Memory B cell (primary cell): ENCODE measurements around the gene ATP8A2.
A peak's percentile ranks its signal among the peaks of the same experiment; 100 is the strongest.
"Not testable (repeated sequence)": the region's sequence is repeated elsewhere in the genome, so short reads cannot be mapped to it uniquely, and the experiment has no call there.

ENCODE experiments used
- ATAC-seq: fragments of 150-1000 bp; cut with Tn5 transposase; 2 replicates; pipeline ENCODE4 v1.10.0; 2021; ENCODE audit warnings: low read depth, mild to moderate bottlenecking, moderate library complexity
- DNase-seq, 2 donors: peaks; one replicate each; pipeline ENCODE4 v3.0.0; 2022; ENCODE audit warnings: low spot score in 2 of 2
- H3K27ac Mint-ChIP-seq: one replicate; pipeline ENCODE4 v1.8.0; 2022; ENCODE audit warnings: mild to moderate bottlenecking, moderate library complexity, mixed read lengths
- H3K27me3 Mint-ChIP-seq: one replicate; pipeline ENCODE4 v1.8.0; 2022; ENCODE audit warnings: mixed read lengths
- H3K36me3 Mint-ChIP-seq: one replicate; pipeline ENCODE4 v1.8.0; 2022; ENCODE audit warnings: mild to moderate bottlenecking, mixed read lengths
- H3K4me1 Mint-ChIP-seq: one replicate; pipeline ENCODE4 v1.8.0; 2022; ENCODE audit warnings: mixed read lengths
- H3K4me3 Mint-ChIP-seq: one replicate; pipeline ENCODE4 v1.8.0; 2022; ENCODE audit warnings: mild to moderate bottlenecking, moderate library complexity, mixed read lengths
- H3K9me3 Mint-ChIP-seq: one replicate; pipeline ENCODE4 v1.8.0; 2022; ENCODE audit warnings: mixed read lengths

The ATP8A2 gene

DNA sequence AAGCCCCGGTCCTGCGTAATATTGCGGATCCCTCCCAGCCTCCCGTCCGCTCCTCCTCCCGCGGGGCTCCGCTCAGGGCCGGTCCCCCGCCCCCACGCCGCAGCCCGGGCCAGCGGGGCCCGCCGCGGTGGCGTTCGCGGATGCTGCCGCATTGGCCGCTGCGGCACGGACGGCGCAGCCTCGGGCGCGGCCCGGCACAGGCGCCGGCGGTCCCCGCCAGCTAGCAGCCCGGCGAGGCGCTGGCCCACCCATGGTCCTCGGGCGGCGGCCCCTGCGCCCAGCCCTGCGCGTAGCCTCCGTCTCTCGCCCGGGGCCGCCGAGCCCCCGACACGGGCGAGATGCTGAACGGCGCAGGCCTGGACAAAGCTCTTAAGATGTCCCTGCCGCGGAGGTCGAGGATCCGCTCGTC, at the start of gene ATP8A2:
Gene ATP8A2 (plus strand): TSS at position 100 of the 409 bp plus-strand sequence. CDS start 239 bp downstream, at position 339.
- ATAC-seq (no peak), DNase-seq (no peak)
- H3K4me3 Mint-ChIP-seq, result peak within 1 kb of the TSS; percentile 59
- H3K27ac Mint-ChIP-seq, result no peak within 1 kb of the TSS
- no peaks in the 10 kb centered on the region for H3K9me3 Mint-ChIP-seq
- H3K36me3 Mint-ChIP-seq, result no peaks in the 10 kb centered on the region
- H3K27me3 Mint-ChIP-seq, result peaks cover 34% of the 10 kb centered on the region
- peaks cover 13% of the 10 kb centered on the region for H3K4me1 Mint-ChIP-seq

DNA sequence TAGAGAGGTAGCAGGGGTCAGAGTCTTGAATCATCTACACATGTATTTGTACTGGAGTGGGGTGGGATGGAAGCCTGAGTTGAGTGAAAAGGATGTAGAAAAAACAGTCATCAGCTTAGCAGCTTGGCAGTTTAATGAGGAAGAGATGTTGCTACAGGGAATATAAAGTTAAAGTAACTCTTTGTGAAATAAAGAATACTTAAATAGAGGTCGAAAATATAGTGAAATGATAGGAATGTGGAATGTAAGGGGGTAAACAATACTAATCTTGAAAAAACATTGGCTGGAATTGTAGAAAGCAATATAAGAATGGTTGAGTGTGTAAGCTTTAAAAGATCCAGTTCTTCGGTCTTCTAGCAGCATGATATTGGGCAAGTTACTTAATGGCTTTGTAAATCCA, 47.7 kb upstream of the ATP8A2 start:
- ATAC-seq, result no peak
- no peak overlapping the region for H3K4me3 Mint-ChIP-seq
- H3K4me1 Mint-ChIP-seq, result no peaks in the 10 kb centered on the region
- peak overlapping the region; percentile 56 for H3K27ac Mint-ChIP-seq
- H3K27me3 Mint-ChIP-seq, result no peaks in the 10 kb centered on the region
- no peaks in the 10 kb centered on the region for H3K9me3 Mint-ChIP-seq
- DNase-seq, result no peak
- H3K36me3 Mint-ChIP-seq, result peaks cover 14% of the 10 kb centered on the region

DNA sequence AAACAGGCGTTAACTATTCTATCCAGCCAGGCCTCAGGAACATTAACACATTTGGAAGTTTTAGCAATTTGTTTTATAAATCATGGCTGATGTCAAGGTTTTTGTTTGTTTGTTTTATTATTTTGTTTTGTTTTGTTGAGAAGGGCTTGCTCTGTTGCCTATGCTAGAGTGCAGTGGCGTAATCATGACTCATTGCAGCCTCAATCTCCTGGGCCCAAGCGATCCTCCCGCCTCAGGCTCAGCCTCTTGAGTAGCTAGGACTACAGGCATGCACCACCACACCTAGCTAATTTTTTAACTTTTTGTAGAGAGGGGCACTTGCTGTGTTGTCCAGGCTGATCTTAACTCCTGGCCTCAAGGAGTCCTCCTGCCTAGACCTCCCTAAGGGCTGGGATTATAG, 42.1 kb upstream of the ATP8A2 start:
- no peak overlapping the region for H3K4me3 Mint-ChIP-seq
- DNase-seq, result no peak
- peaks cover 19% of the 10 kb centered on the region for H3K36me3 Mint-ChIP-seq
- no peaks in the 10 kb centered on the region for H3K9me3 Mint-ChIP-seq
- H3K27ac Mint-ChIP-seq, result no peak overlapping the region
- ATAC-seq, result no peak
- no peaks in the 10 kb centered on the region for H3K4me1 Mint-ChIP-seq
- no peaks in the 10 kb centered on the region for H3K27me3 Mint-ChIP-seq

DNA sequence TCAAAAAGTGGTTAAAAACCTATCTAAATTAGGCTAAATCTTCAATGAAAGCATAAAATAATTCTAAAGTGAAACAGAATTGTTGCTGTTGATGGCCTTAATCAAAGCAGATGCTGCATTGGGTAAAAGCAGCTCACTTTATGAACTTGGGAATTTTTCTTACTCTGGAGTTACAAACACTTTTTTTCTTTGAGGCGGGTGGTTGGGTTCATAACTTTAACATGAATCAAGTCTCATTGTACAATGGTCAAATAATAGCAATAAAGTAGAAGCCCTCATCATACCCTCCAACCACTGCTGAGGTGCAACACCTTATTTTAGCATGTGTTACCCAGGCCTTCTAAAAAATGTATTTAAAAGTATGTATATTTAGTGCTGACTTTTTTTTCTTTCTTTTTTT, 41.2 kb upstream of the ATP8A2 start:
- H3K4me3 Mint-ChIP-seq, result no peak overlapping the region
- no peaks in the 10 kb centered on the region for H3K27me3 Mint-ChIP-seq
- H3K27ac Mint-ChIP-seq, result no peak overlapping the region
- H3K4me1 Mint-ChIP-seq, result no peaks in the 10 kb centered on the region
- no peak for ATAC-seq
- no peak for DNase-seq
- peaks cover 19% of the 10 kb centered on the region for H3K36me3 Mint-ChIP-seq
- no peaks in the 10 kb centered on the region for H3K9me3 Mint-ChIP-seq

GRCh38 chr13:25335856-25336255, 35.9 kb upstream of the ATP8A2 start:
- no peaks in the 10 kb centered on the region for H3K27me3 Mint-ChIP-seq
- no peak overlapping the region for H3K27ac Mint-ChIP-seq
- ATAC-seq, result no peak
- H3K4me1 Mint-ChIP-seq, result no peaks in the 10 kb centered on the region
- H3K36me3 Mint-ChIP-seq, result peaks cover 11% of the 10 kb centered on the region
- H3K9me3 Mint-ChIP-seq, result no peaks in the 10 kb centered on the region
- no peak overlapping the region for H3K4me3 Mint-ChIP-seq
- DNase-seq, result no peak

DNA sequence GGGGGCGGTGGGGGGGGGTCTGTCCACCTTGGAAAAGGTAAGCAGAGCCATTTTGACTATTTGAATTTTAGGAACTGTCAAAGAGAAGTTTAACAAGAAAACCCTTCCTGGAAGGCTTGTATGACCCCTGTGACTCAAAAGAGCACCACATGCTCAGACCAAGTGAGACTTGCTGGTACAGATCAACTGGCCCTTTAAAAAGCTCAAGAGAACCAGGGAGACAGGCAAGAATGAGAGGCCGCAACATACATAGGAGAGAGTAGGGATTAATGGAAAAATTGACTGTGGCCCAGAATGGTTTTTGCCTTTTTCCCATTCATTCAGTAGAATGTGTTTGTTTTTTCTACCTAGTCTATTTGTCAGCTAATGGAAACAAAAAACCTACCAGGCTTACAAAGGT, 26.2 kb upstream of the ATP8A2 start:
- Mint-ChIP-seq H3K4me1 (no peaks in the 10 kb centered on the region), H3K9me3 (no peaks in the 10 kb centered on the region), H3K27me3 (no peaks in the 10 kb centered on the region), H3K36me3 (peaks cover 10% of the 10 kb centered on the region), H3K4me3 (no peak overlapping the region), H3K27ac (no peak overlapping the region)
- ATAC-seq (no peak), DNase-seq (no peak)

- DNase-seq, result no peak
- Mint-ChIP-seq H3K27ac (no peak overlapping the region), H3K4me3 (no peak overlapping the region), H3K27me3 (no peaks in the 10 kb centered on the region), H3K4me1 (no peaks in the 10 kb centered on the region), H3K9me3 (no peaks in the 10 kb centered on the region), H3K36me3 (peaks cover 7% of the 10 kb centered on the region)
- ATAC-seq, result no peak
Measured at GRCh38 chr13:25347151-25347550, 24.6 kb upstream of the ATP8A2 start.

GRCh38 chr13:25351404-25351803, 20.4 kb upstream of the ATP8A2 start:
- DNase-seq (no peak), ATAC-seq (no peak)
- H3K36me3 Mint-ChIP-seq, result no peaks in the 10 kb centered on the region
- H3K4me3 Mint-ChIP-seq, result no peak overlapping the region
- no peaks in the 10 kb centered on the region for H3K9me3 Mint-ChIP-seq
- H3K27me3 Mint-ChIP-seq, result peaks cover 19% of the 10 kb centered on the region
- H3K27ac Mint-ChIP-seq, result no peak overlapping the region
- H3K4me1 Mint-ChIP-seq, result no peaks in the 10 kb centered on the region

GRCh38 chr13:25352230-25352629, 19.5 kb upstream of the ATP8A2 start:
- no peaks in the 10 kb centered on the region for H3K4me1 Mint-ChIP-seq
- H3K36me3 Mint-ChIP-seq, result no peaks in the 10 kb centered on the region
- H3K9me3 Mint-ChIP-seq, result no peaks in the 10 kb centered on the region
- DNase-seq, result no peak
- ATAC-seq, result no peak
- no peak overlapping the region for H3K4me3 Mint-ChIP-seq
- no peak overlapping the region for H3K27ac Mint-ChIP-seq
- H3K27me3 Mint-ChIP-seq, result peaks cover 19% of the 10 kb centered on the region

DNA sequence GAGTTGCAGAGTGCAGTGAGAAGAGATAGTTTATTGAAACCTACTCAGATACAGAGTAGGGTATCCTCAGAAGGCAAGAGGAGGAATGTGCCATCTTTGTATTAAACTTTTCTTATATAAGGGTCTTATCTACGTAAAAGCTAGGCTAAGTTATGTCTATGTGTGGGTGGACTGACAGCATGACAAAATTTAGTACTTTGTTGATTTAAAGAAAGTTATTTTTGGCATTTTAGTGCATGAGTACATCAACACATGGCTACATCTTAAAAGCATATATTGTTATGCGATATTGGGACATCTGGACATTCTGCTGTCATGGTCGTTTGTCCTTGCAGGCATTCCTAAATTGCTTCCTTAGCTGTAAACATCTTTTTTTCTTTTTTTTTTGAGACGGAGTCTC, 19.0 kb upstream of the ATP8A2 start:
- no peak for DNase-seq
- ATAC-seq, result no peak
- peaks cover 1% of the 10 kb centered on the region for H3K9me3 Mint-ChIP-seq
- no peak overlapping the region for H3K27ac Mint-ChIP-seq
- H3K27me3 Mint-ChIP-seq, result peaks cover 21% of the 10 kb centered on the region
- H3K4me3 Mint-ChIP-seq, result no peak overlapping the region
- no peaks in the 10 kb centered on the region for H3K36me3 Mint-ChIP-seq
- no peaks in the 10 kb centered on the region for H3K4me1 Mint-ChIP-seq

DNA sequence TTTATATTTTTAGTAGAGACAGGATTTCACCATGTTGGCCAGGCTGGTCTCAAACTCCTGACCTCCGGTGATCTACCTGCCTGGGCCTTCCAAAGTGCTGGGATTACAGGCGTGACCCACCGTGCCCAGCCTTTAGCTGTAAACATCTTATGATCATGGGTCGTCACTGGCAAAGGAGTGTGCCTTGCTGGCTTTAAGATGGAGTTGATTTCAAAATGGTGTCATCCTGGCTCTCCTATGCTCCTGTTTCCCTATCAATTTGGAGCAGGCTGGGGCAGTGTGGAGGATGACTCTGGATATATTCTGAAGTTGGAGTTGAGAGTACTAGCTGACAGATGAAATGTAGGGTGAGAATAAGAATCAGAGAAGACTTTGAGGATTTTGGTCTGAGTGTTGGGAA, 18.4 kb upstream of the ATP8A2 start:
- Mint-ChIP-seq H3K9me3 (peaks cover 1% of the 10 kb centered on the region), H3K27me3 (peaks cover 25% of the 10 kb centered on the region), H3K4me1 (no peaks in the 10 kb centered on the region), H3K27ac (no peak overlapping the region), H3K36me3 (no peaks in the 10 kb centered on the region), H3K4me3 (no peak overlapping the region)
- DNase-seq (no peak), ATAC-seq (no peak)

GRCh38 chr13:25354377-25354776, 17.4 kb upstream of the ATP8A2 start:
- Mint-ChIP-seq H3K36me3 (no peaks in the 10 kb centered on the region), H3K27me3 (peaks cover 28% of the 10 kb centered on the region), H3K4me3 (no peak overlapping the region), H3K9me3 (peaks cover 1% of the 10 kb centered on the region), H3K4me1 (no peaks in the 10 kb centered on the region), H3K27ac (no peak overlapping the region)
- DNase-seq (no peak), ATAC-seq (no peak)

DNA sequence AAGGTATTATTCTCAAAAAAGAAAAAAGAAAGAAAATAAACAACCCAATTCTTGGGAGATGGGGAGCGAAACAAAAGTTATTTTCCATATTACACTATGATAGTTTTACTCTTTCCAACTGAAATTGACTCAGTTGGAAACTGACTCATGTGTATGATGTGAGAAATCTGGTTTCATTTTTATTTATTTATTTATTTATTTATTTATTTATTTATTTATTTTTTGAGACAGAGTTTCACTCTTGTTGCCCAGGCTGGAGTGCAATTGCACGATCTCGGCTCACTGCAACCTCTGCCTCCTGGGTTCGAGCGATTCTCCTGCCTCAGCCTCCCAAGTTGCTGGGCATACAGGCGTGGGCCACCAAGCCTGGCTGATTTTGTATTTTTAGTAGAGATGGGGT, 11.3 kb upstream of the ATP8A2 start:
- H3K4me3 Mint-ChIP-seq, ATAC-seq, H3K4me1 Mint-ChIP-seq, H3K36me3 Mint-ChIP-seq, DNase-seq, H3K9me3 Mint-ChIP-seq, H3K27ac Mint-ChIP-seq: not testable (repeated sequence)
- H3K27me3 Mint-ChIP-seq, result peaks cover 10% of the 10 kb centered on the region

- no peak overlapping the region for H3K27ac Mint-ChIP-seq
- peaks cover 7% of the 10 kb centered on the region for H3K27me3 Mint-ChIP-seq
- no peak for DNase-seq
- no peak overlapping the region for H3K4me3 Mint-ChIP-seq
- H3K4me1 Mint-ChIP-seq, result peaks cover 5% of the 10 kb centered on the region
- H3K9me3 Mint-ChIP-seq, result no peaks in the 10 kb centered on the region
- ATAC-seq, result no peak
- no peaks in the 10 kb centered on the region for H3K36me3 Mint-ChIP-seq
Measured at GRCh38 chr13:25365720-25366235, 6.0 kb upstream of the ATP8A2 start.

- H3K4me1 Mint-ChIP-seq, result peaks cover 13% of the 10 kb centered on the region
- DNase-seq, result no peak
- peaks cover 34% of the 10 kb centered on the region for H3K27me3 Mint-ChIP-seq
- no peaks in the 10 kb centered on the region for H3K9me3 Mint-ChIP-seq
- ATAC-seq, result no peak
- peak overlapping the region; percentile 59 for H3K4me3 Mint-ChIP-seq
- H3K36me3 Mint-ChIP-seq, result no peaks in the 10 kb centered on the region
- H3K27ac Mint-ChIP-seq, result no peak overlapping the region
Measured at GRCh38 chr13:25371158-25371874, 458 bp upstream of the ATP8A2 start.
